Measurements from ENCODE around the gene TIMM10. TPM values are rescaled to one million over a fixed set of nuclear protein-coding genes. Genes with fewer than 3 reads are reported as not detected.

The TIMM10 gene
- total and polyA plus RNA-seq, 7 donors, result 55.0 to 149 (median 90.0) TPM

DNA sequence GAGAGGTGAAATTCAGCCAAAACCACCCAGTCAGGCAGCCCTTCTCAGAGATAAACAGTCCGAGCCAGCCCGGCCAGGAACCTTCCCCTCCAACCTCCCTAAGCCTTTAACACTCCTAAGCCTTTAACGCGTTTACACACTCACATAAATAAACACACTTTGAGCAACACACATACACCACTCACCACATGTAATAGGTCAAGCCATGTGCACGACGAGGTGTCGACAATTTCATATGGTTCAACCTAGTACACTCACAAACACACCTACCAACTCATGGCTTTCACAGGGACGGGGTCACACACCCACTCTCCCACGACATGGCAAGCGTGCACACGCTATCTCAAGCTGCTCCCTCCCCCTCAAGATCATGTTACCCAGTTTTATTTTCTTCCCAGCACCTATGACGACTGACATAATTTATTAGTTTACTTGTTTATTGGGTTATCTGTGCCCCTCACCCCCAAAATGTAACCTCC, 30.5 kb downstream of the TIMM10 start:
- TF ChIP-seq, protein P1, sequence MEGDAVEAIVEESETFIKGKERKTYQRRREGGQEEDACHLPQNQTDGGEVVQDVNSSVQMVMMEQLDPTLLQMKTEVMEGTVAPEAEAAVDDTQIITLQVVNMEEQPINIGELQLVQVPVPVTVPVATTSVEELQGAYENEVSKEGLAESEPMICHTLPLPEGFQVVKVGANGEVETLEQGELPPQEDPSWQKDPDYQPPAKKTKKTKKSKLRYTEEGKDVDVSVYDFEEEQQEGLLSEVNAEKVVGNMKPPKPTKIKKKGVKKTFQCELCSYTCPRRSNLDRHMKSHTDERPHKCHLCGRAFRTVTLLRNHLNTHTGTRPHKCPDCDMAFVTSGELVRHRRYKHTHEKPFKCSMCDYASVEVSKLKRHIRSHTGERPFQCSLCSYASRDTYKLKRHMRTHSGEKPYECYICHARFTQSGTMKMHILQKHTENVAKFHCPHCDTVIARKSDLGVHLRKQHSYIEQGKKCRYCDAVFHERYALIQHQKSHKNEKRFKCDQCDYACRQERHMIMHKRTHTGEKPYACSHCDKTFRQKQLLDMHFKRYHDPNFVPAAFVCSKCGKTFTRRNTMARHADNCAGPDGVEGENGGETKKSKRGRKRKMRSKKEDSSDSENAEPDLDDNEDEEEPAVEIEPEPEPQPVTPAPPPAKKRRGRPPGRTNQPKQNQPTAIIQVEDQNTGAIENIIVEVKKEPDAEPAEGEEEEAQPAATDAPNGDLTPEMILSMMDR (IDR thresholded peaks at IDR 0.05), result no peak
- ATAC-seq, result peak; percentile 28 to 57 (median 33)
- peaks cover 0 to 19% of the 10 kb centered on the region in 2 donors for H3K36me3 ChIP-seq (ENCODE audit: insufficient read depth in 1 of 2, low read depth in 1 of 2)
- DNase-seq, result no peak
- H3K27me3 ChIP-seq (ENCODE audit: insufficient read depth in 3 of 3, low read length in 2 of 3), result no peaks in the 10 kb centered on the region
- WGBS, 3 donors, result 11 to 18% (median 12%) methylated on average over 12 of the region's 12 CpGs
- H3K4me3 ChIP-seq, result peak overlapping the region; percentile 51
- H3K27ac ChIP-seq, result peak overlapping the region; percentile 79
- no peaks in the 10 kb centered on the region for H3K9me3 ChIP-seq
- peaks cover 26% of the 10 kb centered on the region for H3K4me1 ChIP-seq
- intact Hi-C loops (cut with DNase I), result no loop called here

DNA sequence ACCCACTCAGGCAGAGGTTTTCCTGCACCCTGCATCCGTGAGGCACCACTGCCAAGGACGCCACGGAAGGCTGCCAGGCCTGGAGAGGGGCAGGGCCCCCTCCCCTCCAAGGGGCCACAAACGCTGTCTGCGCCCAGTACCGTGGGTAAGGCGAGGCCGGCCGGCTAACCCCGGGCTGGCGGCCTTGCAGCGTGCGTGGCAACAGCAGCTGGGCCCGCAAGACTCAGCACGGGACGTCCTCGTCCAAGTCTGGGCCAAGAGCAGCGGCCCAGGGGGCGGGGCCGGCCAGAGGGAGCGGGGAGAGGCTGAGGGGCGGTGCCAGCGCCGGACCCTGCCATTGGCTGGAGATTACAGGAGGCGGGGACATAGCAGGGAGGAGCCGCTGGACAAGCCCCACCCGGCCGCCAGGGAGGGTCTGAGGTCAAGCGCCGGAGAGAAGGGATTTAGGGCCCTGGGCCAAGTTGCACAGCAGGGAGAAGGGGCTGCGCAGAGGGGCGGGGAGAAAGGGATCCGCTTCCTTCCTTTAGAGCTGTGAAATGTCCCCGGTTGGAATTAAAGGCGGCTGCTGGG, 31.1 kb downstream of the TIMM10 start:
- peak; percentile 97 to 99 (median 98) for ATAC-seq
- peak overlapping the region; percentile 51 for H3K4me3 ChIP-seq
- peak overlapping the region; percentile 79 for H3K27ac ChIP-seq
- peaks cover 0 to 16% of the 10 kb centered on the region in 2 donors for H3K36me3 ChIP-seq (ENCODE audit: insufficient read depth in 1 of 2, low read depth in 1 of 2)
- no peaks in the 10 kb centered on the region for H3K9me3 ChIP-seq
- TF ChIP-seq, protein P1 (IDR thresholded peaks at IDR 0.05), result no peak
- no peaks in the 10 kb centered on the region for H3K27me3 ChIP-seq (ENCODE audit: insufficient read depth in 3 of 3, low read length in 2 of 3)
- peak; percentile 97 to 99 for DNase-seq
- peaks cover 26% of the 10 kb centered on the region for H3K4me1 ChIP-seq
- 0 to 2% (median 1%) methylated on average over 34 to 35 of the region's 35 CpGs for WGBS, 3 donors
- intact Hi-C loops (cut with DNase I), result no loop called here

DNA sequence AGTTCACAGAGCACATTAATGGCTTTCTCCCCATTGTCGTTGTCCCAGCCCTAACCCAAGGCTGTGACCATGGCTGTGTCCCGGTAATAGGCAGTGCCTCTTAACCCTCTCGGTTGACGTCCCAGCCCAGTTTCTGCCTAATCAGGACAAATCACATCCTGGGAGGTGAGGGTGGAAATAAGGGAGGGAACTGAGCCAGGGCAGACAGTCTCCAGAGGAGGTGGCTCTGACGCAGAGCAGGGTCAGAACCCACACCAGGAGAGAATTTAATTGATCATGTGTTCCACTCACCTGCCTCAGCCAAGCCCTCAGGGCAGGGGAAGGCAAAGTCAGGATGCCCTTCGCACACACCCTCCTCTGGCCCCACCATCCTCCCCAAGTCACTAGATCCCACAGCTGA, 32.0 kb downstream of the TIMM10 start:
- H3K27me3 ChIP-seq (ENCODE audit: insufficient read depth in 3 of 3, low read length in 2 of 3), result no peaks in the 10 kb centered on the region
- no peak overlapping the region for H3K4me3 ChIP-seq
- H3K27ac ChIP-seq, result peak overlapping the region; percentile 79
- ATAC-seq, result no peak
- intact Hi-C loops (cut with DNase I), result no loop called here
- TF ChIP-seq, protein P1 (IDR thresholded peaks at IDR 0.05), result no peak
- peaks cover 0 to 16% of the 10 kb centered on the region in 2 donors for H3K36me3 ChIP-seq (ENCODE audit: insufficient read depth in 1 of 2, low read depth in 1 of 2)
- WGBS, 3 donors, result 82 to 88% (median 86%) methylated on average over 6 of the region's 6 CpGs
- DNase-seq, result peak in 1 of 2 donors; percentile 41
- H3K9me3 ChIP-seq, result no peaks in the 10 kb centered on the region
- peaks cover 26% of the 10 kb centered on the region for H3K4me1 ChIP-seq

DNA sequence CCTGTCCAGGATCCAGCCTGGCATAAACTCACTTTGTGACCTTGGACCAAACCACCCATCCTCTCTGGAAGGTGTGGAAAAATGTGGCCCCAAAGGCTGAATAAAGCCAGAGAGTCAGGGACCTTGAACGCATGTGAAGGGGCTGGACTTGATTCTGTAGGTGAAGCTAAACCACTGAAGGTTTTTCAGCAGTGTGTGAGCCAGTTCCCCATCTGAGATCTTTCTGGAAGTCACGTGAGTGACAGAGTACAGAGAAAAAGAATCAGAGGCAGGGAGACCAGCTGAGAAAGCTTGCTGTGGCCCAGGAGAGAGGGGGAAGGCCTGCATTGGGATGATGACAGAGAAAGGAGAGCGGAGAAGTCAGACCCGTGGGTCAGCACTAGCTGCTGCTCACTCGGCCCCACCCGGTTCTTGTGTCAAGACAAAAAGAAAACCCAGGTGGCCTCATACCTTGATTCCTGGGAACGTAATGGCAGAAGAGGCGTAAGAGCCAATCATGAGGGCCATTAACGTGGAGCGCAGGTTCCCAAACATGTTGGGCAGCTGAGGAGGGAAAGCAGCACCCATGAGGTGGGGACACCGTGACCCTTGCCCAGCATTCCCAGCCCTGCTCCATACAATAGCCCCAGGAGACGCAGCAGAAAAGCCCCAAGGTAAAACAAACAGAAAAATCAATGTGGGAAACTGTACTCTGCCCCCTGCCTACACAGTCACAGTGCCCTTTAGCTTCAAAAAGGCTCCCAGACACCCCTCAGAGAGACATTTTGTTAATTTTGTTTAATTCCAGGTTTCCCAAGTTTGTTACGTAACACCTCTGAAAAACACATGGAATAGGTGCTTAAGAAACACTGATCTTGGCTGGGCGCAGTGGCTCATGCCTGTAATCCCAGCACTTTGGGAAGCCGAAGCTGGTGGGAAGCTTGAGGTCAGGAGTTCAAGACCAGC, 33.0 kb downstream of the TIMM10 start:
- H3K4me1 ChIP-seq, result peaks cover 26% of the 10 kb centered on the region
- H3K27ac ChIP-seq, result no peak overlapping the region
- intact Hi-C loops (cut with DNase I), result no loop called here

More for the DNA sequence above, 33.0 kb downstream of the TIMM10 start:
- peaks cover 0 to 16% of the 10 kb centered on the region in 2 donors for H3K36me3 ChIP-seq (ENCODE audit: insufficient read depth in 1 of 2, low read depth in 1 of 2)
- H3K27me3 ChIP-seq (ENCODE audit: insufficient read depth in 3 of 3, low read length in 2 of 3), result no peaks in the 10 kb centered on the region
- TF ChIP-seq, protein P1 (IDR thresholded peaks at IDR 0.05), result no peak
- H3K9me3 ChIP-seq, result no peaks in the 10 kb centered on the region
- no peak overlapping the region for H3K4me3 ChIP-seq
- ATAC-seq (no peak), DNase-seq (peak in 1 of 2 donors; percentile 21)
- 92 to 95% (median 95%) methylated on average over 15 of the region's 15 CpGs for WGBS, 3 donors
